Natural killer cell (primary cell): Measurements from ENCODE around the gene CGN. TPM values are rescaled to one million over a fixed set of nuclear protein-coding genes. Genes with fewer than 3 reads are reported as not detected.

ENCODE experiments used
- ATAC-seq, 3 donors: fragments of 150-1000 bp in 2 of 3; fragments of 200-7000 bp in 1 of 3; cut with Tn5 transposase; 1 replicate in 1 of 3; 2 replicates in 2 of 3; pipeline ENCODE4 v1.10.0; 2021; ENCODE audit warnings: mild to moderate bottlenecking in 2 of 3, moderate library complexity in 2 of 3
- DNase-seq, 2 donors: peaks; one replicate each; pipeline versions ENCODE4 v3.0.0 to v3.0.0-alpha.2; 2013 to 2021; ENCODE audit warnings: mixed read lengths in 1 of 2
- H3K27ac ChIP-seq: one replicate; pipeline ENCODE4 v1.5.1; 2013; ENCODE audit warnings: mild to moderate bottlenecking, low read length
- H3K27me3 ChIP-seq: one replicate; pipeline ENCODE4 v1.6.1; 2013; ENCODE audit warnings: low read length; ENCODE audit not compliant: control insufficient read depth, insufficient read depth
- H3K36me3 ChIP-seq: one replicate; pipeline ENCODE4 v1.6.1; 2013; ENCODE audit warnings: low read length; ENCODE audit not compliant: control insufficient read depth, insufficient read depth
- H3K4me1 ChIP-seq: one replicate; pipeline ENCODE4 v1.6.1; 2013; ENCODE audit warnings: low read length; ENCODE audit not compliant: control insufficient read depth, insufficient read depth
- H3K4me3 ChIP-seq: one replicate; pipeline ENCODE4 v1.5.1; 2013; ENCODE audit warnings: low read length
- H3K9me3 ChIP-seq: one replicate; pipeline ENCODE4 v1.6.1; 2013; ENCODE audit warnings: low read length; ENCODE audit not compliant: control insufficient read depth, insufficient read depth
- H3K27ac Mint-ChIP-seq, 2 donors: one replicate each; pipeline ENCODE4 v1.8.0; 2022; ENCODE audit warnings: mild to moderate bottlenecking in 2 of 2, mixed read lengths in 2 of 2, moderate library complexity in 1 of 2
- H3K27me3 Mint-ChIP-seq, 2 donors: one replicate each; pipeline ENCODE4 v1.8.0; 2022; ENCODE audit warnings: low read depth in 2 of 2, mixed read lengths in 2 of 2
- H3K36me3 Mint-ChIP-seq: one replicate; pipeline ENCODE4 v1.8.0; 2022; ENCODE audit warnings: mixed read lengths
- H3K4me1 Mint-ChIP-seq, 2 donors: one replicate each; pipeline ENCODE4 v1.8.0; 2022; ENCODE audit warnings: mixed read lengths in 2 of 2
- H3K4me3 Mint-ChIP-seq: one replicate; pipeline ENCODE4 v1.8.0; 2022; ENCODE audit warnings: mild to moderate bottlenecking, moderate library complexity, mixed read lengths
- H3K9me3 Mint-ChIP-seq, 2 donors: one replicate each; pipeline ENCODE4 v1.8.0; 2022; ENCODE audit warnings: mixed read lengths in 2 of 2
- CTCF ChIP-seq: fragments of 200-600 bp; IDR thresholded peaks from one replicate; pipeline ENCODE4 v1.8.0; 2022; ENCODE audit warnings: antibody characterized with exemption
- WGBS: methylation state at CpG from one replicate; pipeline ENCODE4 v1.1.7; 2013; ENCODE audit warnings: missing lambda C conversion rate; ENCODE audit not compliant: insufficient coverage; 5-methylcytosine and 5-hydroxymethylcytosine counted together
- intact Hi-C: fragments of 100-400 bp; cut with micrococcal nuclease; formaldehyde crosslinking; loops from one replicate; pipeline ENCODE4 v1.14.2; 2022
- total RNA-seq, 4 donors: library from RNA; stranded (reverse); fragments of 120-200 nt in 1 of 4; gene quantifications; one replicate each; pipeline versions ENCODE4 v1.2.3 to v1.2.4, GENCODE V29; 2013 to 2022

Gene CGN
- total RNA-seq, 3 donors from 2014 or later (not counting 1 experiment from before 2014, with no cell fraction given), result 0.07 to 0.80 TPM; not detected in 1

GRCh38 chr1:151504759-151505158 lies 6.4 kb upstream of the CGN start:
- DNase-seq (no peak), ATAC-seq (no peak)
- H3K36me3 Mint-ChIP-seq, result no peaks in the 10 kb centered on the region
- TF ChIP-seq CTCF, result no peak
- no peaks in the 10 kb centered on the region for H3K9me3 Mint-ChIP-seq
- Histone ChIP-seq H3K9me3 (no peaks in the 10 kb centered on the region), H3K4me1 (no peaks in the 10 kb centered on the region), H3K36me3 (no peaks in the 10 kb centered on the region), H3K4me3 (no peak overlapping the region), H3K27me3 (no peaks in the 10 kb centered on the region), H3K27ac (no peak overlapping the region)
- WGBS, result 91% methylated on average over 4 of the region's 4 CpGs
- no peaks in the 10 kb centered on the region for H3K4me1 Mint-ChIP-seq
- H3K27me3 Mint-ChIP-seq, result no peaks in the 10 kb centered on the region
- intact Hi-C loops, result no loop called here
- H3K4me3 Mint-ChIP-seq, result no peak overlapping the region
- no peak overlapping the region for H3K27ac Mint-ChIP-seq

- Histone ChIP-seq H3K4me3 (no peak overlapping the region), H3K27me3 (no peaks in the 10 kb centered on the region), H3K9me3 (no peaks in the 10 kb centered on the region), H3K36me3 (no peaks in the 10 kb centered on the region), H3K4me1 (peaks cover 23% of the 10 kb centered on the region), H3K27ac (no peak overlapping the region)
- TF ChIP-seq CTCF, result no peak
- Mint-ChIP-seq H3K36me3 (no peaks in the 10 kb centered on the region), H3K27ac (no peak overlapping the region), H3K9me3 (no peaks in the 10 kb centered on the region), H3K4me1 (peaks cover 8 to 18% of the 10 kb centered on the region in 2 donors), H3K4me3 (peak overlapping the region; percentile 29), H3K27me3 (peaks cover 0 to 4% of the 10 kb centered on the region in 2 donors)
- intact Hi-C loops, result no loop called here
- WGBS, result 95% methylated on average over 5 of the region's 6 CpGs
- ATAC-seq, result no peak
- no peak for DNase-seq
Observed at GRCh38 chr1:151508833-151509232, 2.4 kb upstream of the CGN start.

GRCh38 chr1:151509350-151510019 lies 1.7 kb upstream of the CGN start:
- Mint-ChIP-seq H3K27ac (no peak overlapping the region), H3K9me3 (no peaks in the 10 kb centered on the region), H3K4me1 (peaks cover 8 to 19% of the 10 kb centered on the region in 2 donors), H3K27me3 (peaks cover 0 to 4% of the 10 kb centered on the region in 2 donors), H3K36me3 (no peaks in the 10 kb centered on the region), H3K4me3 (peak overlapping the region; percentile 29)
- DNase-seq (no peak), ATAC-seq (no peak)
- Histone ChIP-seq H3K27ac (no peak overlapping the region), H3K4me1 (peaks cover 23% of the 10 kb centered on the region), H3K36me3 (no peaks in the 10 kb centered on the region), H3K27me3 (no peaks in the 10 kb centered on the region), H3K4me3 (no peak overlapping the region), H3K9me3 (no peaks in the 10 kb centered on the region)
- no peak for TF ChIP-seq CTCF
- intact Hi-C loops, result no loop called here
- WGBS, result 95% methylated on average over 13 of the region's 15 CpGs

GRCh38 chr1:151510020-151510405 lies 1.2 kb upstream of the CGN start:
- Histone ChIP-seq H3K4me3 (no peak overlapping the region), H3K27ac (no peak overlapping the region), H3K36me3 (no peaks in the 10 kb centered on the region), H3K4me1 (peaks cover 23% of the 10 kb centered on the region), H3K27me3 (no peaks in the 10 kb centered on the region), H3K9me3 (no peaks in the 10 kb centered on the region)
- no peaks in the 10 kb centered on the region for H3K36me3 Mint-ChIP-seq
- TF ChIP-seq CTCF, result no peak
- H3K27ac Mint-ChIP-seq, result peak overlapping the region; percentile 69 to 85
- peaks cover 0 to 4% of the 10 kb centered on the region in 2 donors for H3K27me3 Mint-ChIP-seq
- WGBS, result 66% methylated on average over 4 of the region's 9 CpGs
- no peaks in the 10 kb centered on the region for H3K9me3 Mint-ChIP-seq
- H3K4me1 Mint-ChIP-seq, result peaks cover 8 to 19% of the 10 kb centered on the region in 2 donors
- peak in 1 of 2 donors; percentile 12 for DNase-seq
- H3K4me3 Mint-ChIP-seq, result peak overlapping the region; percentile 98
- intact Hi-C loops, result no loop called here
- no peak for ATAC-seq
